Limb (tissue), 2 donors: Measurements from ENCODE around the gene ARFGAP2.
"Not testable (repeated sequence)": the region's sequence is repeated elsewhere in the genome, so short reads cannot be mapped to it uniquely, and the experiment has no call there.

ENCODE experiments used
- DNase-seq, 2 donors: peaks; one replicate each; pipeline ENCODE4 v3.0.0-alpha.2; 2016; ENCODE audit errors: extremely low spot score in 2 of 2

The ARFGAP2 gene

DNA sequence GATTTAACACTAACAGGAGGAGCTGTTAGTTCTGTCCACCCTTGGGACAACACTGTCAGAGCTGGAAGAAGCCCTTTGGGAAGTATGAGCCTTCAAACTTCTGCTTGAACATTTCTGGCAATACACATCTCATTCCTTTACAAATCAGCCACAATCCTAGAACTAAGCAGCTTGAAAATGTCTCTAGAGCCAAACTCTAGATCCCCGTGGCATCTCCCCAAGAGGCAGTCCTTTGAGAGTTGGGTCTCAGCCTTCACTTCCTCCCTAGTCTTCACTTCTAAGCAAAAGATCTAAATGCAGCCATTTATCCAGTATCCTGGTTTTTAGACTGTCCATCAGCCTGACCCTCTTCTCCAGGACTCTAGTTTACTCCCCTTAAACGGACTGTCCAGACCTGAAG is 26.9 kb downstream of the ARFGAP2 start:
- no peak for DNase-seq

- DNase-seq, result peak in 1 of 2 donors; percentile 46
Measured at GRCh38 chr11:47148903-47149531, 27.7 kb downstream of the ARFGAP2 start.

GRCh38 chr11:47148270-47148669 is 28.4 kb downstream of the ARFGAP2 start:
- DNase-seq, result no peak

DNA sequence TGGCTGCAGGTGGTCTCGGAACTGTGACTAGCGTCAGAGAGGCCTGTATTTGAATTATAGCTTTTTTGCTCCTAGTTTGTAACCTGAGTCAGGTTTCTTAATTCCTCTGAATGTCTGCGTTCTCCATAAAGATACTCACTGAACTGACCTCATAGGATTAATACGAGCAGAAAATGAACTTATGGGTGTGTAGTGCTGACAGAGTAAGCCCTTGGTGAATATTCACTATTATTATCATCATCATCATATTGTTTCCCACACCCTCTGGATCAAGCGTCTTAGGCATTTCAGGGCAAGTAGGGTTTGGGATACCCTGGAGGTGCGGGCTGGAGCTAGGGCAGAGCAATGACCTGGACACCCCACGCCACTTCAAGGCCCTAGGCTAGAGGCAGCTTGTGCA is 29.0 kb downstream of the ARFGAP2 start:
- DNase-seq, result no peak

DNA sequence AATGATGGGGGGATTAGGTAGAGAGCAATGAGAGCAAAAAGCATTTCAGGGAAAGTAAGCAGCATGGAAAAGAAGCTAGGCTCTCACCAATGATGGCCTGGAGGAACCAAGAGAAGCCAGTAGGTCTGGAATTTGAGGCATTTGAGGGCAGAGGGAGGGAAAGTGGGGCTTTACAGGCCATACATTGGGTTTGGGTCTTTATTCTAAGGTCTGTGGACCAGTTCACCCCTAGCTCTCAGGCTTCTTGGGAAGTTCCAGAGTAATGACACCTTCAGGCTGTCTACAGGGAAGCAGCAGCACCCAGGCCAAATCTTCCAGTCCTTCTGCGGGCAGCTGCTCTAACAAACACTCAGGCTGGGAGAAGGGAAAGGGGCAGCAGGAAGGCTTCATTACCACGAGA is 29.4 kb downstream of the ARFGAP2 start:
- no peak for DNase-seq

DNA sequence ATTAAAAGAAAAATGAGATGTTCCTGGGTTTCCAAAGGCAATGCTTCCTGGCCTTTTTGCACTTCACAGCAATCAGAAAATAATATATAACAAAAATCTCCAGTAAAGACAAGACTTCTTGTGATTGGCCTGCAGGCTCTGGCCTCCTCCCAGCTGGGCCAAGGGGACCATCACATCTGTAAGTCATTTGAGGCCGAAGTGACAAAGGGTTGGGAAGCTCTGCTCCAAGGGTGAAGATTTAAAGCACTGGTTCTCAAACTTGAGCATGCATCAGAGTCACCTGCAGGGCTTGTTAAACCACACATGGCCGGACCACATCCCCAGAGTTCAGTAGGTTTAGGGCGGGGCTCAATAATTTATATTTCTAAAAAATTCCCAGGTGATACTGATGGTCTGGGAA is 32.1 kb downstream of the ARFGAP2 start:
- DNase-seq, result no peak

GRCh38 chr11:47143322-47143721 is 33.4 kb downstream of the ARFGAP2 start:
- DNase-seq, result peak; percentile 60 to 79

DNA sequence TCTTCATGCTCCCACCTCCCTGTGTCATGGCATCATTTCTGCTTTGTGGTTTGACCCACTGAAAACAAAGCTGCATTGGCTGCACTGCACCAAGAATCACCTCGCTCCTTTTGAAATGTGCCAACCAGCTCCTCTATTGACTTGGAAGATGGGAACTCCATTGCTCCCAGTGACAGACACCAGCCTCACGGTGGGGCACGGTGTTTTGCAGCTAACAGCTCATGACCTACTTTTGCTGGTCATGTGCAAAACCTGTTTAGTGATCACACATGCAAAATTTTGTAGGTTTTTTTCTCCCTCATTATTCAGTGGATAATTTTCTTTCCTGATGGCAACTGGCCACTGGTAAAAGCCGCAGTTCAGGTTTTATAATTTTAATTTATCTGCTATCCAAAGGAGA is 36.8 kb downstream of the ARFGAP2 start:
- no peak for DNase-seq

DNA sequence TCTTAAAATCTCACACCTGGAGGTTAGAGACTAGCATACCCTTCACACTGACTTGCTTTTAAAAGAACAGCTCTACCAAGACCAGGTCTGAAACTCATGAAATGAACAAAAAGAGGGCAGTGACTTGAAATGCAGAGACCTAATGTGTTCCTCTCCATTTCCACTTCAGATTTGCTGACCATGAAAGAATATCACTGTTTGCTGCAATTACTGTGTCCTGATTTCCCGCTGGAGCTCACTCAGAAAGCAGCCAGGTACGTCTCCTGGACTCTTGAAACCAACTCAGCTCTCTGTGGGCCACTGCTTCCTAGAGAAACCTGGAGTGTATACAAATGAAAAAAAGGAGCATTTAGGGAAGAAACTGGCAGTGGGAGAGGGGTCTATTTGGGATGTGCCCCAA is 39.2 kb downstream of the ARFGAP2 start:
- DNase-seq, result no peak

DNA sequence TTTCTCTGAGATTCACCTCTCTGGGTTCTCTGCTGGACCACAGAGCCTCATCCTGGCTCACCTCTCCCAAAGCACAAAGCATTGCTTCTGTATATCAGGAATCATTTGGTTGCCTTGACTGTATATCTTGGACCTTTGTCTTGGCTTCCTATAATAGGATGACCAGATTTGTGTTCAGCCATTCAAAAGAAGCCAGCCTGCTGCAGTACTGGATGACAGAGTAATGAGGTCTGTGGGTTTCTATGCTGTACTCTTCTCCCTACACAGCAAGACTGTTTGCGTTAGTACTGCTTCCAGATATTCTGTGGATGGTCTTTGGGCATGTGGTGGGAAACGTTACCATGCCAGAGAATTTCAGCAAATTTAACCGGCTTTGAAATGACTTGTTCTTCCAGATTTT is 39.8 kb downstream of the ARFGAP2 start:
- DNase-seq, result no peak

- DNase-seq, result no peak
Measured at GRCh38 chr11:47136327-47136726, 40.4 kb downstream of the ARFGAP2 start.

GRCh38 chr11:47132981-47133380 is 43.7 kb downstream of the ARFGAP2 start:
- DNase-seq, result no peak

GRCh38 chr11:47132490-47132889 is 44.2 kb downstream of the ARFGAP2 start:
- no peak for DNase-seq

- no peak for DNase-seq
Measured at GRCh38 chr11:47131136-47131535, 45.5 kb downstream of the ARFGAP2 start.

- DNase-seq, result no peak
Measured at GRCh38 chr11:47130543-47130942, 46.1 kb downstream of the ARFGAP2 start.

DNA sequence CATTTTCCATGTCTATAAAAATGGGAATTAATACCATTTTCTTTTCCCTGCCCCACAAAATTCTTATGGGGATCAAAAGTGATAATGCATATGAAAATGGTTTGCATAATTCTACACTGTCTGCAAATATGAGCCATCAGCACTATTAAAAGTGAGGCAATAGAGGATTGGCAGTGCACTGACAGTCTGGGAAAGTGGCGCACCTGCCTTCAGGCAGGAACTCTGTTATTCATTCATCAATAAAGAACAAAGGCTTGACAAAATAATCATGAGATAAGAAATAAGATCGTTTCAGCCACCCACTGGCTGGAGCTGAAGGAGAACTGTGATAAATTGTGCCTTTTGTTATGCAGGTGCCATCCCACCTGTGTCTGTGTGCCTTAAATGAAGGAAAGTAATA is 49.5 kb downstream of the ARFGAP2 start:
- DNase-seq, result no peak

DNA sequence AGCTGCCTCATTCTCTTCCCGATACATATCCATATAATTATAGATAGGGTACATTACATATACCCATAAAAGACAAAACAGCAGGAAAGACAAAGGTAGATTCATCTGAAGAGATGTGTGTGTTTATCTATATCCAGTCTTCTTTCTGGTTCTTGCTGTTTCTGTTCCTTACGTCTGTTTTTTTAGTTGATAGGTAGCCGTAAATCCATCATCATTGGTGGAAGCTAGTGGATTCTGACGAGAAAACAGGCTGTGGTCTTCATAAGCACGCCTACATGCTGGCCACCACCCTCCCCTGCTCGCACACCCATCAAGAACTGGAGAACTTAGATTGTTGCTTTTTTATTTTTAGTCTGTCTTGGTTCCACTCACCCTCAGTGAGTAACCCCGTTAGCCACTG is 51.6 kb downstream of the ARFGAP2 start:
- DNase-seq, result no peak

GRCh38 chr11:47124675-47125074 is 52.0 kb downstream of the ARFGAP2 start:
- DNase-seq, result no peak

GRCh38 chr11:47123094-47123493 is 53.6 kb downstream of the ARFGAP2 start:
- DNase-seq, result no peak

DNA sequence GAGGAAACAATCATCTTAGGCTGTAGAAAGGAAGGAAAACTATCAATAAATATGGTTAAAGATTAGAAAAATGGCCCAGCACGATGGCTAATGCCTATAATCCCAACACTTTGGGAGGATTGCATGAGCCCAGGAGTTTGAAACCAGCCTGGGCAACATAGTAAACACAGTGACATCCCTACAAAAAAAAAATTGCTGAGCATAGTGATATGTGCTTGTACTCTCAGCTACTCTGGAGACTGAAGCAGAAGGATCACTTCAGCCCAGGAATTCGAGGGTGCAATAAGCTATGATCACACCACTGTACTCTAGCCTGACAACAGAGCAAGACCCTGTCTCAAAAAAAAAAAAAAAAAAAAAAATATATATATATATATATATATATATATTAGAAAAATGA is 54.9 kb downstream of the ARFGAP2 start:
- no peak for DNase-seq

DNA sequence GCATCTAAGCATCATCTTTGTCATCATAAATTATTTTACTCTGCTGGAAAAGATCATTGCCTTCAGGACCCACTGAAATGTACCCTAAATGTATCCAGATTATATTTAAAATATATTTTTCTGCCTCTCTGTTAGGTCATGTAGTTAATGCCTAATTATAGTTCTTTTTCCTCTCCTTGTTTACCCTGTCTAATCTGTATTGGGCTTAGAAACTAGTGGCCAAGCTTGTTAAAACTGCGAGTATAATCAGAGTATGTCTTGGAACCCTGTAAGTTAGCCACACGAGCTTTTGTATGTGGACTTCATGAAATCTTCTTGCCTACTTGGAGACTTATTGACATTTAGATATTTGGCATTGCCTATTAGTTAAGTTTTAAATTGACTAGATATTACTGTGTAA is 55.6 kb downstream of the ARFGAP2 start:
- no peak for DNase-seq

DNA sequence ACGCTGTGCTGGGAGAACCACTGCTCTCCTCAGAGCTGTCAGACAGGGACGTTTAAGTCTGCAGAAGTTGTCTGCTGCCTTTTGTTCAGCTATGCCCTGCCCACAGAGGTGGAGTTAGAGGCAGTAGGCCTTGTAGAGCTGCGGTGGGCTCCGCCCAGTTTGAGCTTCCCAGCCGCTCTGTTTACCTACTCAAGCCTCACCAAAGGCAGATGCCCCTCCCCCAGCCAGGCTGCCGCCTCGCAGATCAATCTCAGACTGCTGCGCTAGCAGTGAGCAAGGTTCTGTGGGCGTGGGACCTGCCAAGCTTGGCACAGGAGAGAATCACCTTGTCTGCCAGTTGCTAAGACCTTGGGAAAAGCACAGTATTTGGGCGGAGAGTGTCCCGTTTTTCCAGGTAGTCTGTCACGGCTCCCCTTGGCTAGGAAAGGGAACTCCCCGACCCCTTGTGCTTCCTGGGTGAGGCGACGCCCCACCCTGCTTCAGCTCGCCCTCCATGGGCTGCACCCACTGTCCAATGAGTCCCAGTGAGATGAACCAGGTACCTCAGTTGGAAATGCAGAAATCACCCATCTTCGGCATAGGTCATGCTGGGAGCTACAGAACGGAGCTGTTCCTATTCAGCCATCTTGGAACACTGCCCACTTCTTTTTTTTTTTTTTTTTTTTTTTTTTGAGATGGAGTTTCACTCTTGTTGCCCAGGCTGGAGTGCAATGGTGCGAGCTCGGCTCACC is 57.6 kb downstream of the ARFGAP2 start:
- DNase-seq, result not testable (repeated sequence)
